GM21786 (cell line): ENCODE measurements around the gene FN1.

Experiments
- ATAC-seq: cut with Tn5 transposase; IDR thresholded peaks from one replicate; pipeline ENCODE4 v1.9.1; 2021; ENCODE audit not compliant: unreplicated experiment

FN1 gene

DNA sequence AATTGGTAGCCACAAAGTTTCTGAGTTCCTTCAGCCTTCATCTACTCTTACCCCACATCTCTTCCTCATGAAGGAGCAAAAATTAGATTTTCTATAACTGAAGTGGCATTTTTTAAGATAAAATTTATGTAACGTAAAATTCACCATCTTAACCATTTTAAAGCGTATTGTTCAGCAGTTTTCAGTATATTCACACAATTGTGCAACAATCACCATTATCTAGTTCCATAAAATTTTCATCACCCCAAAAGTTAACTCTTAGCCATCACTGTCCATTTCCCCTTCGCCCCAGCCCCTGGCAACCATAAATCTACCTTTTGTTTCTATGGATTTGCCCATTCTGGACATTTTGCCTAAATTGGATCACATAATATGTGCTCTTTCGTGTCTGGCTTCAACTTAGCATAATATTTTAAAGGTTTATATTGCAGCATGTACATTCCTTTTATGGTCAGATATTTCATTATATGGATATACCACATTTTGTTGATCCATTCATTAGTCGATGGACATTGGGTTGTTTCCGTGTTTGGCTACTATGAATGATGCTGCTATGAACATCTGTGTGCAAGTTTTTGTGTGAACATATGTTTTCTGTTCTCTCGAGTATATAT, 79.4 kb downstream of the FN1 start:
- ATAC-seq, result no peak

DNA sequence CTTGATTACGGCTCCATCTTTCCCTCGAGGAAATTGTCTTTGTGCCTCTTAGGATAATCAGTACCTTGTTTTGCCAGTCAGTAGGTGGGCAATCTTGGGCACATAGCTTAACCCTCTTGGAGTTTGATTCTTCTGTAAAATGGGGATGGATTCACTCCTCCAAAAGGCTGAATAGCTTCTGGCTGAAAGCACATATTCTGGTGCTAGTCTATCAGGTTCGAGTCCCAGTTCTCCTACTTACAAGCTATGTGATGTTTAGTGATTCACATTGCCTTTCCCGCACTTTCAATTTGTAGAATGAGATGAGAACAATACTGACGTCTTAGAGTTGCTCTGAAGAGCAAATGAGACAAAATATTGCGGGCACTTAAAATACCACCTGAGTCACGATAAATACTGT, 80.1 kb downstream of the FN1 start:
- ATAC-seq, result no peak

DNA sequence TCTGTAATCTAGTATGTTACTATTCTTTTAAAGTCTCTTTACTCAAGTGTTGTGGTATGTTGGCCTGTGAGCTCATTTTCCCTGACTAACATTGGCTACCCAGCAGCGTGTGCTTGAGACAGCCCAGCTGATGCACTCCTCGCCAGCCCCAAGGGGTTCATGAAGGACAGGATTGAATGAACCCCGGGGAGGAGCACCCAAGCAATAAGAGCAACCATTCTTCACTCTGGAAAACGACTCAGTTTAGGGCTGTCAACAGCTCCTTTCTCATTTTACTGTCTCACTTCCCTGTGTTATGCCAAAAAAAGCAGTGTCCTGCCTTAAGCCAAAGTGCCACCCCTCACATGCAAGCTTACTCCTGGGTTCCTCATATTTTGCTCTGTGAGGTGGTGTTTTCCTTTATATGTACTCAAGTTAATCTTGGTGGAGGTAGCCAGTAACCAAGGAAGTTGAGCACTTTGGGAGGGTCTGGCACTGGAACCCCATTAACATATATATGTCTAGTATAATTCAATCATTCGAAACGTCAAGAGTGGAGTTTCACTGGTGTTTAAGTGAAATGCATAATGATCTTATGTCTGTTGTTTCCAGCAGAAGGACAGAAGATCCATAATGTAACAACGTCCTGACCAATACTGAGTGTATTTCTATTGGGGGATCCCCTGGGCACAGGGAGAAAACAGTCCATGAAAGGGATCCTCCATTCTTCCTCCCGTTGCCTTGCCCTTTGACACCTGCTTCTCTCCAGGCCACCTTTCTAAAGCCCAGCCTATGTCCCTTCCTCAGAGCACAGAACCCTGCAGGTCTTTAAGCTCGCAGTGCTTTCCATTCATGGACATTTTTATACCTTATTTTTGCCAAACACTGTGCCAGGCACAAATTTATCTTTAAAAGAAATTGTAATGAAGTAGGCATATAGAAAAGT, 80.8 kb downstream of the FN1 start:
- no peak for ATAC-seq

DNA sequence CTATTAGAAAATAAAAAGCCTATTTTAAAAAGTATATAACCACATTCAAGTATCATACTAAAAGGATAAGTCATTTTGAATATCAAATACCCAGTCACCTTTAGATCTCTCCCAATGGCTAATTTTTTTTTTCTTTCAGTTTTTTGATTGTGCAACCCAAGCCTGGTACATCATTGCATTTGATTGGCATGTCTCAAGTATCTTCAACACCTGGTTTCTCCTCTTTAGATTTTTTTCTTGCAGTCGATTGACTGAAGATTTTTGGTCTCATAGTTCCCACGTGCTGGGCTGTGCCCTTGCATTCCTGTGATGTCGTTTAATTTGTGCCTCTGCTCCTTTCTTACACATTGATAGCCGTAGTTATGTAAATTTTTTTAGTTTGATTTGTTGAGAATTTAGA, 83.3 kb downstream of the FN1 start:
- no peak for ATAC-seq

DNA sequence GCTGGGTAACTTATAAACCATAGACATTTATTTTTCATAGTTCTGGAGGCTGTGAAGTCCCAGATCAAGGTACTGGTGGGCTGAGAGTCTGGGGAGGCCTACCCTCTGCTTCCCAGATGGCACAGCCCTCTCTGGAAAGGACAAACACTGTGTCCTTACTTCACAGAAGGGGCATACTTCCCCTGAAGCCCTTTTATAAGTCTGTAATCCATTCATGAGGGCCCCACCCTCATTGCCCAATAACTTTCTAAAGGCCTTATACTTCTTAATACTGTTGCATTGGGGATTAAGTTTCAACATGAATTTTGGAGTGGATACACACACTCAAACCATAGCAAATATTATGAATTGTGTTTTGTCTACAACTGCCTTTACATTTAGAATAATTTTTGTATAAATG, 88.0 kb downstream of the FN1 start:
- no peak for ATAC-seq

DNA sequence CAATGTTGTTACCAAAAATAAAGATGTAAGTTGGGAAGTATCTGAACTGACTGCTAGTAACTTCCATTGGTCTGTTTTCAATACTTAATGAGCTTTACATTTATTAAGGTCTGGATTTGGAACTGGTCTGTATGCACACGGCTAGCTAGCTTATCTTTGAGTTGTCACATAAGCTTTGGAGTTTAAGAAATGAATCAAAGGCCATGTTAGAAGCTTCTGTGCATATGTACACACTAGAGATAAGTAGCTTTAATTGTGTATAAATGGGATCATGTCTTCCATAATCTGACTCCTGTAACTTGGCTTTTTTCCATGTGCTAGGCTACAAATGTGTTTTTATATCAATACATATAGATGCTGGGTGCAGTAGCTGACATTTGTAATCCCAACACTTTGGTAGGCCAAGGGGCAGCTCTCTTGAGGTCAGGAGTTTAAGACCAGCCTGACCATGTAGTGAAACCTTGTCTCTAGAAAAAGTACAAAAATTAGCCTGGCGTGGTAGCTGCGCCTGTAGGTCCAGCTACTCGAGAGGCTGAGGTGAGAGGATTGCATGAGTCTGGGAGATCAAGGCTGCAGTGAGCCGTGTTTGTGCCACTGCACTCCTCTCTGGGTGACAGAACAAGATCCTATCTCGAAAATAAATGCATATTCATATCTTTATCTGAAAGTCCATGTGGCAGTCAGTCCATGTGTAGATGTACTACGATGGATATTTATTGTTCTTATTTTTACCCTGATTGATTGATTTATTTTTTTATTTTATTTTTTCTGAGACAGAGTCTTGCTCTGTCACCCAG, 96.8 kb downstream of the FN1 start:
- ATAC-seq, result no peak

DNA sequence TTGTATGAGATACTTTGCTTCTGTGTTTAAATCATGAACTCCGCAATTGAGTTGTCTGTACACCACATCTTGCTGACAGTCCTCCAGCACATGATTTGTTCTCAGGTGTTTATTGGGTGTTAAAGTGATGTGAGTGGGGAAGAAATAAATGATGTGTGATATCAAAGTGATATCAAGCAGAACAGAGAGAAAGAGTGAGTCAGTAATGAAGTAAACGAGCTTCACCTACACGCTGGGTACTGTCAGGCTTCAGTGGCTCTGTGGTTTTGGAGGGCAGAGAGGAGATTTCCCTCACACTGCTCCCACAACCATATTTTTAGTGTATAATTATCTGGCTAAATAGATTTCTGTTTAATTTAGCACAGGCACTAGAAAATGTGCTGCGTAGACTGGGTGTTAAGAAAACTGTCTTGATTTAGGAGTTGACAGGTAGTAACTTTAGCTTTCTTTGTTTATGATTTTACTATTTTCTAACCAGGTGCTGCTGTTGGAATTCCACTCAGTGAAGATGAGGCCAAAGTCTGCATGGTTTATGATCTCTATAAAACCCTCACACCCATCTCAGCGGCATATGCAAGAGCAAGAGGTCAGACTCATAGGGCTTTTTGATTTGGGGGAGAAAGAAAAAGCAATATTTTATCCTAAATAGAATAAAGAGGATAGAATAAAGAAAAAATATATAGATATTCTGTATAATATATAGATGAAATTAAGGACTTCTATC, 102.8 kb downstream of the FN1 start:
- peak; percentile 88 for ATAC-seq

DNA sequence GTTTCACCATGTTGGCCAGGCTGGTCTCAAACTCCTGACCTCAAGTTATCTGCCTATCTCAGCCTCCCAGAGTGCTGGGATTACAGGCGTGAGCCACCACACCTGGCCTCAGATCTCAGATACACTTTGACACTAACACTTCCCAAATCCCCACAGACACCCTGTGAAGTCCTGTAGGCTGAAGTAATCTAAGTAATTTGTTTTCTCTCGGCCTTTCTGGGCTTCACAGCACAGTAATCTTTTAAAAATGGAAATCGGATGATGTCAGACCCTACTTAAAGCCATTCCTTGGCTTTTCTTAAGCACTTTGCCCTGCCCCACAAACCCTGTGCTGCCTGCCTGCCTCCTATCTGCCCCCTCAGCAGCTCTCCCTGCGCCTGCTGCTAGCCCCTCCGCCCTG, 107.8 kb downstream of the FN1 start:
- ATAC-seq, result no peak

DNA sequence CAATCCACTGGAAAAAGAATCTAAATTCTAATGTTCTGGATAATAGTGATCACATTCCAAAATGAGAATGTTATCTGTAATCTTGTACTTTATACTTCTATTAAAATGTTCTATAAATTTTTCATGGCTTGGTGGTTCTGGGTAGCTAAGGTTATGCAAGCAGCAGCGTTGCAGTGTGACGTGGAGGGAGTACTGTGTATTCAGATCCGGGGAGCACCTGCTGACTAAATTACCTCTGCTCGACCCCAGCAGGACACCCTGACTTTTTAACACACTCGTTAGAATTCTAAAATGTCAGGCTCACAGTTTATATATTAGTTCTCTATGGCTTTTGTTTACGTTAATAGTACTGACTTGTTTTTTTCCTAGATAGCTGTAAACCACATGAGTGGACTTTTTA, 111.1 kb downstream of the FN1 start:
- ATAC-seq, result no peak

DNA sequence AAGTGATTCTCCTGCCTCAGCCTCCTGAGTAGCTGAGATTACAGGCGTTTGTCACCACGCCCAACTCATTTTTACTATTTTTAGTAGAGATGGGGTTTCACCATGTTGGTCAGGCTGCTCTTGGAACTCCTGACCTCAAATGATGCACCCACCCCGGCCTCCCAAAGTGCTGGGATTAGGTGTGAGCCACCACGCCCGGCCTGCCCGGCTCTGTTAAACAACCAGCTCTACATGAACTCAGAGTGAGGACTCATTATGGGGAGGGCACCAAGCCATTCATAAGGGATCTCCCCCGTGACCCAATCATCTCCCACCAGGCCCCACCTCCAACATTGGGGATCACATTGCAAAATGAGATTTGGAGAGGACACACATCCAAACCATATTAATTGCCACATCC, 115.2 kb downstream of the FN1 start:
- ATAC-seq, result no peak

DNA sequence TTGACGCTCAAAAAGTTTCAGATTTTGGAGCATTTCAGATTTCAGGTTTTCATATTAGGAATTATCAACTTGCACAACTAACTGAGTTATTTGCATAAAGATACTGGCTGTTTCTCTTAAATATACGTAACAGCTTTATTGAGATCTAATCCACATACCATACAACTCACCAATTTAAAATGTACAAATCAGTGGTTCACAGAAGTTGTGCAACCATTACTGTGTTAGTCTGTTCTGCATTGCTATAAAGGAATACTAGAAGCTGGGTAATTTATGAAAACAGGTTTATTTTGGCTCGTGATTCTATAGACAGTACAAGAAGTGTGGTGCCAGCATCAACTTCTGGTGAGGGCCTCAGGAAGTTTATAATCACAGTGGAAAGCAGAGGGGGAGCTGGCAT, 115.8 kb downstream of the FN1 start:
- ATAC-seq, result no peak

DNA sequence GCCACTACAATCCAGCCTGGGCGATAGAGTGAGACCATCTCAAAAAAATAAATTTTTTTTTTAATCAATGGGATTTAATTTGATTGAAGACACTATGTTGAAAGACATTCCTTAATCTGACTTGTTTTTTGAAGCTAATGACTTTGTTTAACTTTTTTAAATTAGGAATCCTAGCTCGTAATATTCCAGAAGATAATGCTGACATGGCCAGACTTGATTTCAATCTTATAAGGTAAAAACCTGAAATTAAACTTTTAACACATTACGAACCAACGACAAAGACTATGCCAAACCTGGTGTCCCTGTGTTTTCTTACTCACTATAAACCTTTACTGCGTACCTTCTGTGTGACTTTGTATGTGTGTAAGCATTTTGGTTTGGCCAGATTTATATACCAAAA, 116.4 kb downstream of the FN1 start:
- no peak for ATAC-seq

DNA sequence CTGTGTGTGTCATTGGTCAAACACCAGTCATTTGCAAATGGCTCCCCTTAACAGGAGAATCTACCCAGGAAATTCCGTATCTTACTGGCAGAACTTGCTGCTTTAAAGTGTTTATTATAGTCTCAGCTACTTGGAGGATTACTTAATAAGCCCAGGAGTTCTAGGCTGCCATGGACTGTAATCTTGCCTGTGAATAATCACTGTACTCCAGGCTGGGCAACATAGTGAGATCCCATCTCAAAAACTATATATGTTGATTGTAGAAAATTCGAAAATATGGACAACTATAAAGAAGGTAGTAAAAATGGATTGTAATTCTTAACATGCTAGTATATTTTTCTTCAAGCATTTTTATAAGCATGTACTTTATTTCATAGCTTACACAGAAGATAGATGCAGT, 119.5 kb downstream of the FN1 start:
- ATAC-seq, result no peak

DNA sequence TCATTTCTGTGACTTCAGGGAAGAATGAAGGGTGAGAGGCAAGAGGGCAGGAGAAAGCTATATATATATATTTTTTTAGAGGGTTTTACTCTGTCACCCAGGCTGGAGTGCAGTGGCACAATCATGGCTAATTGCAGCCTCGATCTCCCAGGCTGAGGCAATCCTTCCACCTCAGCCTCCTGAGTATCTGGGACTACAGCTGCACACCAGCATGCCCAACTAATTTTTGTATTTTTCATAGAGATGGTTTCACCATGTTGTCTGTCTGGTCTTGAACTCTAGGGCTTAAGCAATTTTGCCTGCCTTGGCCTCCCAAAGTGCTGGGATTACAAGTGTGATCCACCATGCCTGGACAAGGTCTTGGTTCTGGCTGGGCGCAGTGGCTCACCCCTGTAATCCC, 120.6 kb downstream of the FN1 start:
- ATAC-seq, result no peak

DNA sequence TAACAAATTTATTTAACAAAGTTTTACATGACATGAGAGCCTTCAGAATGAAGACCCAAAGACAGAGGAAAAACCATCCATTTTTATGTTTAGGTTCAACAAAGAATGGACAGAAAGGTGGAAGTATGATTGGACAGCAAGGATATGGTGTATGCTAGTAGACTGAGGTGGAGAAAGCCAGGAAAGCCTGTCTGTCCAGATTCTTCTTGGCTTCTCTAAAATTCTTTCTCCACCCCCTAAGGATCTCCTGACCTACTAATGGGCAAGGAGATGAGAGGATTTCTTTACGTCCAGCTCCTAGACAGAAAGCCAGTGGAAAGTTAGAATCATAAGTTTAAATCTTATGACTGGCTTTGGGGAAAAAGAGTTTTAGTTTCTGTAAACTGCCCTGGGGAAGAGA, 121.0 kb downstream of the FN1 start:
- ATAC-seq, result no peak

DNA sequence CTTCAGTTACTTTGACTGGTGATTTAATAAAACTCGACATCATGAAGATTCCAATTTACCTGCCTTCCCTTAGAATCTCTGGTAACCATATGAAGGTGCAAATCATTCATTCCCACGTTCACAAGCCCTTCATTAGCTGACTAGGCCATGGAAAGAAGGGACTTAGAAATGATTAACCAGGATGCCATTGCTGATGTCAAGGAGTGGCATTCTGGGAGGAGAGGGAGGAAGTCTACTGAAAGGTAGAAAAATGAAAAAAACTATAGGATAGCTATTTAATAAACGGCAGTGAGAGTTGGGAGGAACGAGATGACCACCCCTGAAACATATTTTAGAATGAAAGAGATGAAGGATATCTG, 122.6 kb downstream of the FN1 start:
- no peak for ATAC-seq

DNA sequence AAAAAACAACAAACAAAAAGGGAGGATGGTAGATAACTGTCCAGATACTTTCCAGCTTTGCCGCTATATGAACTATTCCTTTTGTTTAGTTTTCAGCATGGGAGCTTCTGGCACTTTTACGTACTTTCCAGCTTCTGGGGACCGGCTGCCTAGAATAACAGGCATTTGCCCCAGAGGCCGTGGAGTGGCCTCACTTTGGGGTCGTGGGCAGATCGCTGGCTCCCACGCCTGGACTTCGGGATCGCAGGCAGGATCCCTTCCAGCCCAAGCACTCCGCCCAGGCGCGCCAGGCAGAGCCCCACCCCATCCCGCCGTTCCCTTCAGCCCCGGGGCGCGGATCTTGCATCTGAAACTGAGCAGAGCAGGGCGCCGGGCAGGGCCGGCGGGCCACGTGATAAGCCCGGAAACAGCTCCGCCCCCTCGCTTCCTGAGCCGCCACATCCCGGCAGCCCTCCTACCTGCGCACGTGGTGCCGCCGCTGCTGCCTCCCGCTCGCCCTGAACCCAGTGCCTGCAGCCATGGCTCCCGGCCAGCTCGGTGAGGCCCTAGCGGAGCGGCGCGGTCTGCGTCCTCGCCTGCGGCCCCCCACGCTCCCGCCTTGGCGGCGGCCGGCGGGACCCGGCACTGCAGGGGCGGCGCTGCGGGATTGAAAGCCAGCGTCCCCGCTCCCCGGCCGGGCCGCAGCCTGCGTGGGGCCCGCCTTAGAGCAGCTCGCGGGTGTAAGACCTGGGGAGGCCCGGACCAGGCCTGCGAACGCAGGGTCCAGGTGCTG, 124.1 kb downstream of the FN1 start, which contains the start of gene ATIC:
Gene ATIC, plus strand, starts transcription at position 435 of the 772 bp plus-strand sequence. Its CDS starts 84 bp downstream, at position 519.
- peak; percentile 99 for ATAC-seq

DNA sequence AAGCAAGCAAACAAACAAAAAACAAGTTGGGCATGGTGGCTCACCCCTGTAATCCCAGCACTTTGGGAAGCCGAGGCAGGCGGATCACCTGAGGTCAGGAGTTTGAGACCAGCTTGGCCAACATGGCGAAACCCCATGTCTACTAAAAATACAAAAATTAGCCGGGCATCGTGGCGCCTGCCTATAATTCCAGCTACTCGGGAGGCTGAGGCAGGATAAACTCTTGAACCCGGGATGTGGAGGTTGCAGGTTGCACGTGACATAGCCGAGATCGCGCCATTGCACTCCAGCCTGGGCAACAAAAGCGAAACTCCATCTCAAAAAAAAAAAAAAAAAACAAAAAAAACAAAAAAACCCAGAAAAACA, 124.6 kb downstream of the FN1 start:
- ATAC-seq, result peak; percentile 18
